ENCODE results near the gene WARS2.

WARS2 gene

DNA sequence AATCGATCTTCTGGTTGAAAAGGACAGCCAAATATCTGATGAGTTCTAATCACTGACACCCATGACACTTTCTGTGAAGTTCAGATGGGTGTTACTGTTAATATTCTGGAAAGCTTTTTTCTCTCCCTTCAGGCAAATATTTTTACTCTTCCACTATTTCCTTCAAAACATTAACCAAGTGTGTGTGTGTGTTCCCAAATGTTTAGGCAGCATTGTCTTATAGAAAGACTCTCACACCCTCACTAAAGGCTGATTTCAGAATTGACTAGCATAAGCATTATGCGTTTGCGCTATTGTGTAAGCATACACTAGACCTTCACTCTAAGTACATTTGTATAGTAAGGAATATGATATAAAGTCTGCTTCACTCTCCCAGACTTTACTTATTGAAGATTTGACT, 24.7 kb downstream of the WARS2 start:
- DNase-seq (ENCODE audit: low read depth), result no peak
- TF ChIP-seq, protein P1, sequence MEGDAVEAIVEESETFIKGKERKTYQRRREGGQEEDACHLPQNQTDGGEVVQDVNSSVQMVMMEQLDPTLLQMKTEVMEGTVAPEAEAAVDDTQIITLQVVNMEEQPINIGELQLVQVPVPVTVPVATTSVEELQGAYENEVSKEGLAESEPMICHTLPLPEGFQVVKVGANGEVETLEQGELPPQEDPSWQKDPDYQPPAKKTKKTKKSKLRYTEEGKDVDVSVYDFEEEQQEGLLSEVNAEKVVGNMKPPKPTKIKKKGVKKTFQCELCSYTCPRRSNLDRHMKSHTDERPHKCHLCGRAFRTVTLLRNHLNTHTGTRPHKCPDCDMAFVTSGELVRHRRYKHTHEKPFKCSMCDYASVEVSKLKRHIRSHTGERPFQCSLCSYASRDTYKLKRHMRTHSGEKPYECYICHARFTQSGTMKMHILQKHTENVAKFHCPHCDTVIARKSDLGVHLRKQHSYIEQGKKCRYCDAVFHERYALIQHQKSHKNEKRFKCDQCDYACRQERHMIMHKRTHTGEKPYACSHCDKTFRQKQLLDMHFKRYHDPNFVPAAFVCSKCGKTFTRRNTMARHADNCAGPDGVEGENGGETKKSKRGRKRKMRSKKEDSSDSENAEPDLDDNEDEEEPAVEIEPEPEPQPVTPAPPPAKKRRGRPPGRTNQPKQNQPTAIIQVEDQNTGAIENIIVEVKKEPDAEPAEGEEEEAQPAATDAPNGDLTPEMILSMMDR (conservative IDR thresholded peaks at IDR 0.05; ENCODE audit: low read length), result no peak
- no peak overlapping the region for H3K4me3 ChIP-seq (ENCODE audit: low read length)

DNA sequence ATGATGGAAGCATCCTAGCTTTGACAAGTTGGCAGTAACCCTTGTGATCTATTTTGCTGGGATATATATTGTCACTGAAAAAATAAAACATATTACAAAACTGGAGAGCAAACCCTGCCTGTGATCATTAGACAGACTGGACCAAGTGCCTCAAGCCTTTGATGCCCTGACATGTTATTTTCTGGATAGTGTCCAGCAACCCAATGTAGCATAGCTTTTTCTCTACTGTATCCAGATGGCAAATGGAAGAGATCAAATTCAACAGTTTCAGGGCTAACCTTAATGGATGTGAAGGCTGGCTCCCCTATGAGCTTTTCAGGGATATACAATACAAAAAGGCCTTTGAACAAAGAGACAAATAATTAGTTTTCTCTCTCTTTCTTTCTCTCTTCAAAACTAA, 25.1 kb downstream of the WARS2 start:
- no peak for DNase-seq (ENCODE audit: low read depth)
- TF ChIP-seq, protein P1 (conservative IDR thresholded peaks at IDR 0.05; ENCODE audit: low read length), result no peak
- no peak overlapping the region for H3K4me3 ChIP-seq (ENCODE audit: low read length)

DNA sequence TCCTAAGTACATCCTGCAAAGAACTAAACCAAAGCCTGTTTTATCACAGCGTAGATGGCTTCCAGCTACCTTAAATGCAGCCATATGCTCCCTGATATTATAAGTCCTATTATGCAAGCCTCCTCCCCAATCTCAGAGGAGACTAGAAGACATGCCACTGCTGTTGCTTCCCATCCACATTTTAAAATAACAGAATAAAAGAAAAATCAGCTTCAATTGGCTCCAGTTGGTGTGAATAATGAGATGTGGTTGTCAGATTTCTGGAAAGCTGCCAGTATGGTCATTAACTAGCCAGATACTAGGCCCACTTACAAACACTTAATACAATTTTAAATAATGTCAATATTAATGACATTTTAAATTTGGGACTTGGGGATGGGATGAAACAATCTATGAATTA, 25.7 kb downstream of the WARS2 start:
- TF ChIP-seq, protein P1 (conservative IDR thresholded peaks at IDR 0.05; ENCODE audit: low read length), result no peak
- no peak overlapping the region for H3K4me3 ChIP-seq (ENCODE audit: low read length)
- DNase-seq (ENCODE audit: low read depth), result no peak

DNA sequence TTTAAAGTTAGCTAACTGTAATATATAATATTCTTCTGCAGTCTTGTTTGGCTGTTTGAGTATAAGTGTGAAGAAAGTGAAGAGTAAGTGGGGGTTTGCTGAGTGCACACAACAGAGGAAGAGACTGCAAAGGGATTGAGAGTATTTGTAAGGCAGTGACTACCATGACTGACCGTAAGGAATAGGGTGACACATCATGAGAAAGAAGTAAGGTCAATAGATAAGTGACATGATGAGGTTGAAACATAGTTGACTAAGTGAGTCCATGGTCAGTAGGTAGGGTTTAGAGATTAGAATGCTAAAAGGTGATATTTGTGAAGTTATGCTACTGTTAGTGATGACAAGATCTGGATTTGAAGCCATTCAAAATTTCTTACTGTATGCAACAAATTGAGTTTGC, 27.7 kb downstream of the WARS2 start:
- TF ChIP-seq, protein P1 (conservative IDR thresholded peaks at IDR 0.05; ENCODE audit: low read length), result no peak
- no peak overlapping the region for H3K4me3 ChIP-seq (ENCODE audit: low read length)
- DNase-seq (ENCODE audit: low read depth), result no peak

DNA sequence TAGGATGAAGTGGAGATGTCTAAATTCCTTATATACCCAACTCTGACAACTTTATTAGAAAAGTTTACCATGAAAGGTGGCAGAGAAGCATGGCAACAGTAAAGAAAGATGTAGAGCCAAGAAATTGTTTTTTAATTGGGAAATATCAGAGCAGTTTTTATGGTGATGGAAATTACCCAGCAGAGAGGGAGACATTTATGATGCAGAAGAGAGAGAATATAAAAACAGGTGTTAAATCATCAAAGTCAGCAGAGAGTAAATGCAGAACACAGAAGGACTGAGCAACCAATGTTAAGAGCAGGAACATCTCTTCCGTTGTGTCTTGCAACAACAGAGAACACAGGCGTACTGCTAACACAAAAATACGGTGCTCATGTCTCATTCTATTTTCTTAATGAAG, 28.2 kb downstream of the WARS2 start:
- TF ChIP-seq, protein P1 (conservative IDR thresholded peaks at IDR 0.05; ENCODE audit: low read length), result no peak
- no peak for DNase-seq (ENCODE audit: low read depth)
- H3K4me3 ChIP-seq (ENCODE audit: low read length), result no peak overlapping the region

GRCh38 chr1:119108988-119109387, 31.5 kb downstream of the WARS2 start:
- TF ChIP-seq, protein P1 (conservative IDR thresholded peaks at IDR 0.05; ENCODE audit: low read length), result no peak
- DNase-seq (ENCODE audit: low read depth), result peak; percentile 83
- no peak overlapping the region for H3K4me3 ChIP-seq (ENCODE audit: low read length)

DNA sequence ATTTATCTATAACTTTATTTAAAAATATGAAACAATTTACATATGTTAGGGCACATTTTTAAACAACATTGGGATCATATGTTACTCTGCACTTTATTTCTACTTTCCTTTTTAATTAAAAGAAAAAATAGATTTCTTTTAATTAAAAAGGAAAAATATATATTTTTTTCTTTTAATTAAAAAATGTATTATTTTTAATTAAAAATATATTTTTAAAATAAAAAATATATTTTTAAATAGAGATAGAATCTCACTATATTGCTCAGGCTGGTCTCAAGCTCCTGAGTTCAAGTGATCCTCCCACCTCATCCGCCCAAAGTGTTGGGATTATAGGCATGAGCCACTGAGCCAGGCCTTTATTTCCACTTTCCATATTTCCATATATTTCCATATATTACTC, 36.7 kb downstream of the WARS2 start:
- TF ChIP-seq, protein P1 (conservative IDR thresholded peaks at IDR 0.05; ENCODE audit: low read length), result no peak
- no peak for DNase-seq (ENCODE audit: low read depth)
- H3K4me3 ChIP-seq (ENCODE audit: low read length), result no peak overlapping the region

Data from AG10803 (cell line).